ENCODE results near the gene DNASE1L1. TPM values are rescaled to one million over a fixed set of nuclear protein-coding genes. Genes with fewer than 3 reads are reported as not detected.
A peak's percentile ranks its signal among the peaks of the same experiment; 100 is the strongest.

Gene DNASE1L1
- polyA plus RNA-seq, 1 donor from 2014 or later: 9.2 TPM

DNA sequence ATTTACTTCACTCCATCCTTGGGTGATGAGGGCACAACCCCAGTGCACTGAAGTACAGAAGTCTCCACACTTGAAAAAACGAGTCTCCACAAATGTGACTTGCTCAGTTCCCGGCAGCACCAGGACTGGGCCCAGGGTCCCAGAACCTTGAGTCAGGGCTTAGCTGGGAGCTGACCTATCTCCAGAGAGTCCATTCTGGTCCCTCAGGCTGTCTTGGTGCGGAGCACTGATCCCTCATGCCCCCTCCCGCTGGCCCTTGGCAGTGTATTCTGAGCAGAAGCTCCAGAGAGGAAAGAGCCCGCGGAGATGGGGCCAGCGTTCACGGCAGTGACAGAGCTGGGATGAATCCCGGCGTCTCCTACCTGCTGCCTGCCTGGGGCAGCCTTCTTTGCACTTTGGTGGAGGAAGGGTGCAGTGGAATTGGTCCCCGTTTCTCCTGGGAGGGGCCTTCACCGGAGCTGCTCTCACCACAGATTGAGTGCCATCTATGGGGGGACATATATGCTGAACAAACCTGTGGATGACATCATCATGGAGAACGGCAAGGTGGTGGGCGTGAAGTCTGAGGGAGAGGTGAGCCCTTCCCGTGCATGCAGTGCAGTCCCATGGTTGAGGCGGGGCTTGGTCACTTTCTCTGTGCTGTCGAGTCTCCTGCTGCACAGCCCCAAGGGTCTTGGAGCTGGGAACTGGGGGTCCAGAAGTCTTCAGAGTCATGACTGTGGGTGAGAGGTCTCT is 31.7 kb upstream of the DNASE1L1 start:
- Histone ChIP-seq H3K9me2 (ENCODE audit: insufficient read depth, low read length) (no peaks in the 10 kb centered on the region), H3K27ac (ENCODE audit: low read length) (no peak overlapping the region), H4K20me1 (ENCODE audit: insufficient read depth) (no peaks in the 10 kb centered on the region), H3K79me2 (replicated peaks; ENCODE audit: insufficient read depth, low read length) (peaks cover 23% of the 10 kb centered on the region), H3K4me3 (ENCODE audit: low read length) (no peak overlapping the region), H3F3A (ENCODE audit: insufficient read depth, low read length, poor library complexity, severe bottlenecking) (no peaks in the 10 kb centered on the region), H3K36me3 (ENCODE audit: insufficient read depth, low read length) (no peaks in the 10 kb centered on the region), H3K27me3 (ENCODE audit: insufficient read depth, low read depth, low read length) (no peaks in the 10 kb centered on the region), H2AFZ (ENCODE audit: low read depth, low read length) (no peak overlapping the region), H3K4me2 (ENCODE audit: low read length) (no peak overlapping the region), H3K9me3 (ENCODE audit: low read length) (no peaks in the 10 kb centered on the region), H3K9ac (ENCODE audit: low read length) (no peak overlapping the region)
- TF ChIP-seq, protein P1, sequence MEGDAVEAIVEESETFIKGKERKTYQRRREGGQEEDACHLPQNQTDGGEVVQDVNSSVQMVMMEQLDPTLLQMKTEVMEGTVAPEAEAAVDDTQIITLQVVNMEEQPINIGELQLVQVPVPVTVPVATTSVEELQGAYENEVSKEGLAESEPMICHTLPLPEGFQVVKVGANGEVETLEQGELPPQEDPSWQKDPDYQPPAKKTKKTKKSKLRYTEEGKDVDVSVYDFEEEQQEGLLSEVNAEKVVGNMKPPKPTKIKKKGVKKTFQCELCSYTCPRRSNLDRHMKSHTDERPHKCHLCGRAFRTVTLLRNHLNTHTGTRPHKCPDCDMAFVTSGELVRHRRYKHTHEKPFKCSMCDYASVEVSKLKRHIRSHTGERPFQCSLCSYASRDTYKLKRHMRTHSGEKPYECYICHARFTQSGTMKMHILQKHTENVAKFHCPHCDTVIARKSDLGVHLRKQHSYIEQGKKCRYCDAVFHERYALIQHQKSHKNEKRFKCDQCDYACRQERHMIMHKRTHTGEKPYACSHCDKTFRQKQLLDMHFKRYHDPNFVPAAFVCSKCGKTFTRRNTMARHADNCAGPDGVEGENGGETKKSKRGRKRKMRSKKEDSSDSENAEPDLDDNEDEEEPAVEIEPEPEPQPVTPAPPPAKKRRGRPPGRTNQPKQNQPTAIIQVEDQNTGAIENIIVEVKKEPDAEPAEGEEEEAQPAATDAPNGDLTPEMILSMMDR (IDR thresholded peaks at IDR 0.05; ENCODE audit: poor library complexity, severe bottlenecking): no peak
- TF ChIP-seq, protein P2, sequence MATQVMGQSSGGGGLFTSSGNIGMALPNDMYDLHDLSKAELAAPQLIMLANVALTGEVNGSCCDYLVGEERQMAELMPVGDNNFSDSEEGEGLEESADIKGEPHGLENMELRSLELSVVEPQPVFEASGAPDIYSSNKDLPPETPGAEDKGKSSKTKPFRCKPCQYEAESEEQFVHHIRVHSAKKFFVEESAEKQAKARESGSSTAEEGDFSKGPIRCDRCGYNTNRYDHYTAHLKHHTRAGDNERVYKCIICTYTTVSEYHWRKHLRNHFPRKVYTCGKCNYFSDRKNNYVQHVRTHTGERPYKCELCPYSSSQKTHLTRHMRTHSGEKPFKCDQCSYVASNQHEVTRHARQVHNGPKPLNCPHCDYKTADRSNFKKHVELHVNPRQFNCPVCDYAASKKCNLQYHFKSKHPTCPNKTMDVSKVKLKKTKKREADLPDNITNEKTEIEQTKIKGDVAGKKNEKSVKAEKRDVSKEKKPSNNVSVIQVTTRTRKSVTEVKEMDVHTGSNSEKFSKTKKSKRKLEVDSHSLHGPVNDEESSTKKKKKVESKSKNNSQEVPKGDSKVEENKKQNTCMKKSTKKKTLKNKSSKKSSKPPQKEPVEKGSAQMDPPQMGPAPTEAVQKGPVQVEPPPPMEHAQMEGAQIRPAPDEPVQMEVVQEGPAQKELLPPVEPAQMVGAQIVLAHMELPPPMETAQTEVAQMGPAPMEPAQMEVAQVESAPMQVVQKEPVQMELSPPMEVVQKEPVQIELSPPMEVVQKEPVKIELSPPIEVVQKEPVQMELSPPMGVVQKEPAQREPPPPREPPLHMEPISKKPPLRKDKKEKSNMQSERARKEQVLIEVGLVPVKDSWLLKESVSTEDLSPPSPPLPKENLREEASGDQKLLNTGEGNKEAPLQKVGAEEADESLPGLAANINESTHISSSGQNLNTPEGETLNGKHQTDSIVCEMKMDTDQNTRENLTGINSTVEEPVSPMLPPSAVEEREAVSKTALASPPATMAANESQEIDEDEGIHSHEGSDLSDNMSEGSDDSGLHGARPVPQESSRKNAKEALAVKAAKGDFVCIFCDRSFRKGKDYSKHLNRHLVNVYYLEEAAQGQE (IDR thresholded peaks at IDR 0.05; ENCODE audit: borderline replicate concordance): no peak
- TF ChIP-seq EP300 (conservative IDR thresholded peaks at IDR 0.05; ENCODE audit: poor library complexity, severe bottlenecking): no peak
- no peak for TF ChIP-seq RAD21 (conservative IDR thresholded peaks at IDR 0.05)
- no peak for TF ChIP-seq MXI1 (conservative IDR thresholded peaks at IDR 0.05; ENCODE audit: poor library complexity, severe bottlenecking)
- no peak for TF ChIP-seq EZH2 (IDR thresholded peaks at IDR 0.05; ENCODE audit: borderline replicate concordance, insufficient read depth, low read length, poor library complexity, severe bottlenecking)
- no peak for TF ChIP-seq SMC3 (conservative IDR thresholded peaks at IDR 0.05; ENCODE audit: poor library complexity)
- TF ChIP-seq TAF1 (IDR thresholded peaks at IDR 0.05; ENCODE audit: low read depth): no peak
- TF ChIP-seq POLR2AphosphoS5 (IDR thresholded peaks at IDR 0.05): no peak

DNA sequence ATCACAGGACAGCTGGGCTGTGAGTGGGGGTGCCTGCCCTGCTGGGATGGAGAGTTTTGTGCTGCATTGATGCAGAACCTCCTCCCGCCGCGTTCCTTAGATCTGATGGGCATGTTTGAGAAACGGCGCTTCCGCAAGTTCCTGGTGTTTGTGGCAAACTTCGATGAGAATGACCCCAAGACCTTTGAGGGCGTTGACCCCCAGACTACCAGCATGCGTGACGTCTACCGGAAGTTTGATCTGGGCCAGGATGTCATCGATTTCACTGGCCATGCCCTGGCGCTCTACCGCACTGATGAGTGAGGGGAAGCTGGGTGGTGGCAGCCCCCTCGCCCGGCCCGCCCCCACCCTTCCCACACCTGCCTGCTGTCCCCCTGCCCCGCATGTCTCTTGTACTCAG is 30.8 kb upstream of the DNASE1L1 start:
- H3K27ac ChIP-seq (ENCODE audit: low read length): no peak overlapping the region
- no peak overlapping the region for H2AFZ ChIP-seq (ENCODE audit: low read depth, low read length)
- H3K4me3 ChIP-seq (ENCODE audit: low read length): peak overlapping the region; percentile 13
- H3K9ac ChIP-seq (ENCODE audit: low read length): no peak overlapping the region
- H3K36me3 ChIP-seq (ENCODE audit: insufficient read depth, low read length): no peaks in the 10 kb centered on the region
- no peaks in the 10 kb centered on the region for H4K20me1 ChIP-seq (ENCODE audit: insufficient read depth)
- no peaks in the 10 kb centered on the region for H3F3A ChIP-seq (ENCODE audit: insufficient read depth, low read length, poor library complexity, severe bottlenecking)
- H3K27me3 ChIP-seq (ENCODE audit: insufficient read depth, low read depth, low read length): no peaks in the 10 kb centered on the region
- peaks cover 20% of the 10 kb centered on the region for H3K79me2 ChIP-seq (replicated peaks; ENCODE audit: insufficient read depth, low read length)
- TF ChIP-seq EP300 (conservative IDR thresholded peaks at IDR 0.05; ENCODE audit: poor library complexity, severe bottlenecking) (no peak), MXI1 (conservative IDR thresholded peaks at IDR 0.05; ENCODE audit: poor library complexity, severe bottlenecking) (no peak), POLR2AphosphoS5 (IDR thresholded peaks at IDR 0.05) (no peak), RAD21 (conservative IDR thresholded peaks at IDR 0.05) (no peak), SMC3 (conservative IDR thresholded peaks at IDR 0.05; ENCODE audit: poor library complexity) (no peak), EZH2 (IDR thresholded peaks at IDR 0.05; ENCODE audit: borderline replicate concordance, insufficient read depth, low read length, poor library complexity, severe bottlenecking) (no peak), TAF1 (IDR thresholded peaks at IDR 0.05; ENCODE audit: low read depth) (no peak)
- TF ChIP-seq, protein P1 (IDR thresholded peaks at IDR 0.05; ENCODE audit: poor library complexity, severe bottlenecking): no peak
- TF ChIP-seq, protein P2 (IDR thresholded peaks at IDR 0.05; ENCODE audit: borderline replicate concordance): no peak
- no peaks in the 10 kb centered on the region for H3K9me3 ChIP-seq (ENCODE audit: low read length)
- no peak overlapping the region for H3K4me2 ChIP-seq (ENCODE audit: low read length)
- no peaks in the 10 kb centered on the region for H3K9me2 ChIP-seq (ENCODE audit: insufficient read depth, low read length)

Data from neural cell (in vitro differentiated cells).